ENCODE results near the gene KRTAP5-11. TPM values are rescaled to one million over a fixed set of nuclear protein-coding genes. Genes with fewer than 3 reads are reported as not detected.
"Not testable (repeated sequence)": the region's sequence is repeated elsewhere in the genome, so short reads cannot be mapped to it uniquely, and the experiment has no call there.

The KRTAP5-11 gene
- total RNA-seq, 1 experiment from 2014 or later: not detected

- Histone ChIP-seq H3K4me1 (ENCODE audit: insufficient read depth, low read length, poor library complexity, severe bottlenecking) (no peaks in the 10 kb centered on the region), H3K27me3 (replicated peaks; ENCODE audit: insufficient read depth, low read depth, low read length, poor library complexity) (no peaks in the 10 kb centered on the region), H3K36me3 (ENCODE audit: insufficient read depth, low read length, poor library complexity, severe bottlenecking) (no peaks in the 10 kb centered on the region), H3K9me3 (ENCODE audit: low read depth, low read length, poor library complexity, severe bottlenecking) (no peaks in the 10 kb centered on the region), H3K27ac (ENCODE audit: low read depth, low read length, poor library complexity, severe bottlenecking) (no peak overlapping the region), H3K4me3 (ENCODE audit: low read depth, low read length, poor library complexity, severe bottlenecking) (no peak overlapping the region)
- TF ChIP-seq, protein P1, sequence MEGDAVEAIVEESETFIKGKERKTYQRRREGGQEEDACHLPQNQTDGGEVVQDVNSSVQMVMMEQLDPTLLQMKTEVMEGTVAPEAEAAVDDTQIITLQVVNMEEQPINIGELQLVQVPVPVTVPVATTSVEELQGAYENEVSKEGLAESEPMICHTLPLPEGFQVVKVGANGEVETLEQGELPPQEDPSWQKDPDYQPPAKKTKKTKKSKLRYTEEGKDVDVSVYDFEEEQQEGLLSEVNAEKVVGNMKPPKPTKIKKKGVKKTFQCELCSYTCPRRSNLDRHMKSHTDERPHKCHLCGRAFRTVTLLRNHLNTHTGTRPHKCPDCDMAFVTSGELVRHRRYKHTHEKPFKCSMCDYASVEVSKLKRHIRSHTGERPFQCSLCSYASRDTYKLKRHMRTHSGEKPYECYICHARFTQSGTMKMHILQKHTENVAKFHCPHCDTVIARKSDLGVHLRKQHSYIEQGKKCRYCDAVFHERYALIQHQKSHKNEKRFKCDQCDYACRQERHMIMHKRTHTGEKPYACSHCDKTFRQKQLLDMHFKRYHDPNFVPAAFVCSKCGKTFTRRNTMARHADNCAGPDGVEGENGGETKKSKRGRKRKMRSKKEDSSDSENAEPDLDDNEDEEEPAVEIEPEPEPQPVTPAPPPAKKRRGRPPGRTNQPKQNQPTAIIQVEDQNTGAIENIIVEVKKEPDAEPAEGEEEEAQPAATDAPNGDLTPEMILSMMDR (conservative IDR thresholded peaks at IDR 0.05; ENCODE audit: low read depth, low read length): no peak
- no peak for TF ChIP-seq EZH2 (IDR thresholded peaks at IDR 0.05; ENCODE audit: borderline replicate concordance, low read depth, low read length, poor library complexity, severe bottlenecking)
- intact Hi-C loops (cut with micrococcal nuclease; ENCODE audit: unreplicated experiment): no loop called here
- BruUV-seq (replicated peaks): no TSS peak
- ChIA-PET CTCF (no interaction called here), POLR2A (ENCODE audit: low non-redundant PET) (no interaction called here)
- no peak for DNase-seq (ENCODE audit: low spot score)
Measured at GRCh38 chr11:71568704-71569349, 13.8 kb downstream of the KRTAP5-11 start.

- DNase-seq (ENCODE audit: low spot score); intact Hi-C loops (cut with micrococcal nuclease; ENCODE audit: unreplicated experiment): not testable (repeated sequence)
Measured at GRCh38 chr11:71567633-71568032, 15.0 kb downstream of the KRTAP5-11 start.

DNA sequence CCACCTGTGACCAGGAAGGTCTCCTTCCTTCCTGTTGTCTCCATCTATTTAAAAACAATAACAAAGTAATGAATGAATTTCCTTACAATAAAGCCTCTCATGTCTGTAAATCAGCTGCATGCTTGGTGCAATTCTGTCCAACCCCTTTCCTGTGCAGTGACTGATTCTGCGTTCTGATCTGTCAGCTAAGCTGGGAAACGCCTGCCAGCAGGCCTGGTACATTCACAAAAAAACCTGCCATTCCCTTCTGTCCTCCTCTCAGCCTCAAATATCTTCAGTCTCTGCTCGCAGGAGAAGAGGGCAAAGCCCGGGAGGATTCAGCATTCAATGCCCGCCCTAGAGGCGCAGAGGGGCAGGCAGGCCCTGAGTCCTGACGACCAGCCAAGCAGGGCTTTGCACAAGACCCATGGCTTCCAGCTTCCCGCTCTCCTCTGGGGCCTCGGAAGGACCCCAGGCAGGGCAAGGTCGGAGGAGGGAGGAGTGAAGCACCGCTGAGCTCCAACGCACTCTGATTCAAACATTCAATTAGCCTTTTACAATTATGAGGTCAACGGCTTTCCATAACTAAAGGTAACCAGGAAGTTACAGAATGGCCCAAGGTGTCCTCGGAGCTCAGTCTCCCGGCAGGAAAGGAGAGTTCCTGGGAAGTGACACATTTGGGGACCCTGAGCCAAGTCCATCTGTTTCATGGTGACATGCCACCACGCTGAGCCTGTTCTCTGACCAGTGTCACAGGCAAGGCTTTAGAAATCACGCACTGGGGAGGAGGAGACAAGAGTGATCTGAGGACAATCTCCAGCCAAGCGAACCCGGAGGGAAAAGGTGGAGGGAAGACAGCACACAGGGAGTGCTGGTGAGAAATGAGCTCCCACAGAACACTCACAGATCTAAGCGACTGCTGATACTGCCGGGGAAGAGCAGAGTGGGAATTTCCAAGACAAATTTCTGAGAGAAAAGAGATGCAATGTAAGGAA lies 15.8 kb downstream of the KRTAP5-11 start:
- intact Hi-C loops (cut with micrococcal nuclease; ENCODE audit: unreplicated experiment); BruUV-seq (replicated peaks); H3K9me3 ChIP-seq (ENCODE audit: low read depth, low read length, poor library complexity, severe bottlenecking); DNase-seq (ENCODE audit: low spot score); POLR2A ChIA-PET (ENCODE audit: low non-redundant PET); H3K4me3 ChIP-seq (ENCODE audit: low read depth, low read length, poor library complexity, severe bottlenecking); H3K27ac ChIP-seq (ENCODE audit: low read depth, low read length, poor library complexity, severe bottlenecking); H3K4me1 ChIP-seq (ENCODE audit: insufficient read depth, low read length, poor library complexity, severe bottlenecking); H3K36me3 ChIP-seq (ENCODE audit: insufficient read depth, low read length, poor library complexity, severe bottlenecking): not testable (repeated sequence)
- peaks cover 10% of the 10 kb centered on the region for H3K27me3 ChIP-seq (replicated peaks; ENCODE audit: insufficient read depth, low read depth, low read length, poor library complexity)
- CTCF ChIA-PET: interaction anchor here (1.2 kb wide), 1 partner anchor 13 kb away, joined by 4 read pairs; no protein-coding TSS in a partner anchor

More at GRCh38 chr11:71567633-71568032, 15.0 kb downstream of the KRTAP5-11 start:
- POLR2A ChIA-PET (ENCODE audit: low non-redundant PET); H3K27me3 ChIP-seq (replicated peaks; ENCODE audit: insufficient read depth, low read depth, low read length, poor library complexity); BruUV-seq (replicated peaks); H3K4me3 ChIP-seq (ENCODE audit: low read depth, low read length, poor library complexity, severe bottlenecking); H3K9me3 ChIP-seq (ENCODE audit: low read depth, low read length, poor library complexity, severe bottlenecking); H3K4me1 ChIP-seq (ENCODE audit: insufficient read depth, low read length, poor library complexity, severe bottlenecking); H3K36me3 ChIP-seq (ENCODE audit: insufficient read depth, low read length, poor library complexity, severe bottlenecking); H3K27ac ChIP-seq (ENCODE audit: low read depth, low read length, poor library complexity, severe bottlenecking): not testable (repeated sequence)
- TF ChIP-seq, protein P1 (conservative IDR thresholded peaks at IDR 0.05; ENCODE audit: low read depth, low read length): 0 out of 2 replicates have a peak, but pooled peaks have one; percentile 10
- CTCF ChIA-PET: interaction anchor here (1.2 kb wide), 1 partner anchor 12 kb away, joined by 4 read pairs; no protein-coding TSS in a partner anchor
